Posterior vena cava (tissue), 2 donors: ENCODE results near the gene YWHAG. TPM values are rescaled to one million over a fixed set of nuclear protein-coding genes. Genes with fewer than 3 reads are reported as not detected.
"Not testable (repeated sequence)": the region's sequence is repeated elsewhere in the genome, so short reads cannot be mapped to it uniquely, and the experiment has no call there.

Experiments
- DNase-seq: peaks from one replicate; pipeline ENCODE4 v3.0.0-alpha.2; 2020; ENCODE audit warnings: low spot score
- intact Hi-C, 2 donors: fragments of 100-400 bp; cut with DNase I; formaldehyde crosslinking; loops; one replicate each; pipeline versions ENCODE4 v1.14.1 to v1.14.2; 2022 to 2023
- total RNA-seq, 2 donors: library from RNA; stranded (reverse); fragmentation: NEBNext Ultra II Directional; extraction: Animal tissue kit (Norgen Biotek cat#: 25700); gene quantifications; one replicate each; pipeline ENCODE4 v1.2.1, GENCODE V29; 2021
- donor health status: DM: yes; HTN: yes; CAD: no.
- donor health status: DM: yes; HTN: yes; CAD: no.

Gene YWHAG
- total RNA-seq, 2 donors from 2014 or later, result 114 to 134 TPM

DNA sequence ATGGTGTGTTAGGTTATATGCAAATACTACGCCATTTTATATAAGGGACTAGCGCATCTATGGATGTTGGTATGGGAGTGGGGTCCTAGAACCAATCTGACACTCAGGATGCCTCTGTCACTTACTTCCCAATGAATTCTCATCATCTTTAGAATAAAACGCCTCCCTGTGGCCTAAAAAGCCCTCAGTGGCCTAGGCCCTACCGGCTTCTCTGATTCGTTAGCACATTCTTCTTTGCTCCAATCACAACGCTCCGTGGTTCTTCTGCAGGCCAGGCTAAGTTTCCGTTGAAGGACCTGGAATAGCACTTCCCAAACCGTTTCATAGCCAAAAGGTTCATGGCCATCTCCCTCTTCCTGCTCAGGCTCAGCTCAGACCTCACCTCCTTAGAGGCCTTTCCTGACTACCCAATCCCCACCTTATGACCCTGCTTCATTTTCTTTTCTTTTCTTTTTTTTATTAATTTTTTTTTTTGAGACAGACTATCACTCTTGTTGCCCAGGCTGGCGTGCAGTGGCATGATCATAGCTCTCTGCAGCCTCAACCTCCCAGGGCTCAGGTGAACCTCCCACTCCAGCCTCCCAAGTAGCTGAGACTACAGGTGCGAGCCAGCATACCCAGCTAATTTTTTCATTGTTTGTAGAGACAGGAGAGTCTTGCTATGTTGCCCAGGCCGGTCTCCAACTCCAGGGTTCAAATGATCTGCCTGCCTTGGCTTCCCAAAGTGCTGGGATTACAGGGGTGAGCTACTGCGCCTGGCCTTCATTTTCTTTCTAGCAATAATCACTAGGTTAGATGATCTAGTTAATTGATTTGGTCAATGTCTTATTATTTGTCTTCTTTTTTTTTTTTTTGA lies 24.5 kb upstream of the YWHAG start:
- DNase-seq, result no peak
- intact Hi-C loops, result no loop called here

DNA sequence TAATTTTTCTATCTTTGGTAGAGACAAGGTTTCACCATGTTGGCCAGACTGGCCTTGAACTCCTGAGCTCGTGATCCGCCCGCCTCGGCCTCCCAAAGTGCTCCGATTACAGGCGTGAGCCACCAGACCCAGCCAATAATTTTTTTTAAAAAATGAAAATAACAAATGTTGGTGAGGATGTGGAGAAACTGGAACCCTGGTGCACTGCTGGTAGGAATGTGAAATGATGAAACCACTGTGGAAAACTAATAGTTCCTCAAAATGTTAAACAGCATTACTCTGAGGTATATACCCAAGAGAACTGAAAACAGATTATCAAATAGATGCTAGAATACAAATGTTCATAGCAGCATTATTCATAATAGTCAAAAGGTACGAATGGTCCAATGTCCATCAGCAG lies 23.0 kb upstream of the YWHAG start:
- DNase-seq, result no peak
- intact Hi-C loops, result no loop called here

DNA sequence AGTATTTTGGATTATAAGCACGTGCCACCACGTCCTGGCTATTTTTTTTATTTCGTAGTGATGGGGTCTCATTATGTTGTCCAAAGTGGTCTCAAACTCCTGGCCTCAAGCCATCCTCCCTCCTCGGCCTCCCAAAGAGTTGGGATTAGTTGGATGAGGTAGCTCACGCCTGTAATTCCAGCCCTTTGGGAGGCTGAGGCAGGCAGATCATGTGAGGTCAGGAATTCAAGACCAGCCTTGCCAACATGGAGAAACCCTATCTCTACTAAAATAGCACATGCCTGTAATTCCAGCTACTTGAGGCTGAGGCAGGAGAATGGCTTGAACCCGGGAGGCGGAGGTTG lies 21.8 kb upstream of the YWHAG start:
- DNase-seq, result no peak
- intact Hi-C loops, result no loop called here

DNA sequence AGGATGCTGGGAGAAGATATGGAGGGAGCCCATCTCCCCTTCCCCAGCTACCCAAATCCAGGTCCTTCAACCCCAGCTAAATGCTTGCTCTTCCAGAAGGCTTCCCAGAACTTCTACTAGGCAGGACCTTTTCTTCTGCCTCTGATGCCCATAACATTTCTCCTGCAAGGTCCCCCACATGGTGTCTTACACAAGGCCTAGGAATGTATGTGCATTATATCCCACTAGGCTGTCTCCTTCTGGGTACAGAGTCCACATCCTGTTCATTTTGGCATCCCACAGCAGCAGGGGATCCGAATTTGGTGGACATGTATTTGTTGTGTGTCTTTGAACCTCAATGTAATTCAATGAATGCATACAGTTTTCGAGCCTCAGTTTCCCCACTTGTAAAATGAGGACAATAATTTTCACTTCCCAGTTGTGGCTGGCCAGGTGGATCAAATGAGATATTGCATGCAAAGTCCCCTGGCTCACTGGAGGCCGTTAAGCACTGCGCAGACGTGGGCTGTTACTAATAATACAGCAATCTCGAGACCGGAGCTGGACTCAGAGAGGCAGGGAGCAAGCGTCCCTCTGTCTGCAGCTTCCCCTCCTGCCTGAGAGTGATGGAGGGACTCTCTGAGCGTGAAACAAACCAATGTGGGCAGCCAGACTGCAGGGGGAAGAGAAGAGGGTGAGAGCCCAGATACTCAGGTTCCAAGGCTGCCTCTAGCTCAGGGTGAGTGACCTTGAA lies 18.6 kb upstream of the YWHAG start:
- DNase-seq, result no peak
- intact Hi-C loops, result no loop called here

DNA sequence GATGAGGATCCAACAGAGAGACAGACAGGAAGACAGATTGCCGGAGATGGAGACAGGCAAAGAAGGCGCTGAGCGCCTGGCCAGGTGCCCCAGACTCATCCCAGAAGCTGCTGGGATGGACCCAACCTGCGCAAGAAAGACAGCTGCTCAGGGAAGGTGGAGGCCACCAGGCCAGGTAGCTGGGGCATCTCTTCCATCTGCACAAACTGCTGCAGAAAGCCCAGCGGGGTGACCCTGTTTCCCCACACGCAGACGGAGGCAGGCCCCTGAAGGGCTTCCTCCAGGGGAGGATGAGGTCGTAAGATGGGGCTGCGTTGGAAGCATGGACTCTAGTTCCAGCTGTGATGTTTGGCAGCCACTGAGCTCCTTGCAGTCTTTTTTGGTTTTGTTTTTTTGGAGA lies 16.5 kb upstream of the YWHAG start:
- intact Hi-C loops, result no loop called here
- DNase-seq, result no peak

DNA sequence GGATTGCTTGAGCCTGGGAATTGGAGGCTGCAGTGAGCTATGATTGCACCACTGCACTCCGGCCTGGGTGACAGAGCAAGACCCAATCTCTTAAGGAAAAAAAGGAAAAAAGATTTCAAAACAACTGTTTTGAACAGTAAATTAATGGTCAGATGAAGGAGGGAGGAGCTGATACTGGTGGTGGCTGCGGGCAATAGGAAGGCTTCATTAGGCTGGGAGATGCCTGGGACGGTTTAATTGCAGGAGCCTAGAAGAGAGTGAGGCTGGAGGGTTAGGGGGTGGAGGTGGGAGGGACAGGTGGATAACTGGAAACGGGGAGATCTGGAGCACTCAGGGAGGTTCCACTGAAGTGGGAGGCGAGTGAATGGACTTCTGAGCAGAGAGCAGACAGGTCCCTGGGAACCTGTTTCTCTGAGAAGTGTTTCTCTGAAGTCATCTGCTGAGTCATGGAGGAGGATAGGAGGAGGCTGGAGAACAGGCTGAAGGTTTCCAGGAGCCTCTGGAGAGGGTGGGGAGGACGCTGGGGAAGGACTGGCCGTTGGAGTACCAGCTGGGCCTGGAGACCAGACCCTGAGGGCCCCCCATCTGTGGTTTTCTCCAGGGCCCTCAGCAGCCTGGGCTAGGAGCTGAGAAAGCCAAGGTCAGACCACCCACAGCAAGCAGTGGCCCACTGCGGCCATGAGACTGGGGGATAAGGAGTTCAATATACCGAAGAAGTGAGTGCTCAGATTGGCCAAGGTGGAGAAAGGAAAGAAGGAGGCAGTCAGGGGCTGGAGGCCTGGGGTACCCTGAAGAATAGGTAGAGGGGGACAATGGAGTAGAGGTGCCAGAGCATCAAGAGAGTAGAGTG lies 14.4 kb upstream of the YWHAG start:
- intact Hi-C loops, result no loop called here
- DNase-seq, result no peak

DNA sequence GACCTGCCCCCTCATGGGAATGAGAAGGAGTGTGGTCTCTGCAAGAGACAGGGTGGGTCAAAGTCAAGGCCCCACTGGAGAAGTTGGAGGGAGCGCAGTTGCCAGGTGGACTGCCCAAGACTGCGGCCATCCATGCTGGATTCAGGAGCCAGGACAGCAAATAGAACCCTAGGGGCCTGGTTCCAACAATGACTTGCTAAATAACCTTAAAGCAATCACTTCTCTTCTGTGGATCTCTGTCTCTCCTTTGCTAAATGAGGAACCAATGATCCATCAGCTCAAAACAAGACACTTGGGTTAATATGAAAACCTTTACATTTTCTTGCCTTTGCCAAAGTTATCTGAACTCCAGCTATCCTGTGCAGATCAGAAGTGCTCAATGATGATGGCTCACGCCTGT lies 12.6 kb upstream of the YWHAG start:
- intact Hi-C loops, result no loop called here
- DNase-seq, result no peak

DNA sequence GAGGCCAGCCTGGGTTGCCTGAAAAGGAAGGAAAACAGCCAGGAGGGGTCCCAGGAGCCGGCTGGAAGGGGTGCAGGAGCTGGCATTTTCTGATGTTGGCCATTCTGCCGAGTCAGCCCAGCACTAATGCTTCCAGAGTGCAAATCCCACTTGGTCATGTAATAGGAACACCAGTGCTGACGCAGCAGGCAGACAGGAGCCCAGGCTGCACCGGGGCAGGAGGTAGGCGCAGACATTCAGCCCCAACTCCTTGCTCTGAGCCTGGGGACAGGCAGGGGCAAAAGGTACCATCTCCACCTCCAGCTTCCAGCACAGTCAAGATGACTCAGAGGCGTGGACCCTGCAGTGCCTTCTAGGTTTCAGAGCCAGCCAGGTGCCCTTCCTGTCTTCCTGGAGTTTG lies 10.2 kb upstream of the YWHAG start:
- peak; percentile 70 for DNase-seq
- intact Hi-C loops, result no loop called here

DNA sequence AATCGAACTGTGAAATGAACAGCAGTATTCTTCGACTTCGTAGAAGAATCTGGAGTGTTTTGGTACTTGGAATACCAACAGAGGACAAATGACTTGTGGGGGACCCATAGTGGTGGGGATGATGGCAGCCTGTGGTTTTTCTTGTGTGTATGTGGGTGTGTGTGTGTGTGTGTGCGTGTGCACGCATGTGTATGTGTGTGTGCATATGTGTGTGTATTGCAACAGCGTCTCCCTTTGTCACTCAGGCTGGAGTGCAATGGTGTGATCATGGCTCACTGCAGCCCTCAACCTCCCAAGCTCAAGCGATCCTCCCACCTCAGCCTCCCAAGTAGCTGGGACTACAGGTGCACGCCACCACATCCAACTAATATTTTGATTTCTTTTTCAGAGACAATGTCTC lies 9.4 kb upstream of the YWHAG start:
- no peak for DNase-seq

DNA sequence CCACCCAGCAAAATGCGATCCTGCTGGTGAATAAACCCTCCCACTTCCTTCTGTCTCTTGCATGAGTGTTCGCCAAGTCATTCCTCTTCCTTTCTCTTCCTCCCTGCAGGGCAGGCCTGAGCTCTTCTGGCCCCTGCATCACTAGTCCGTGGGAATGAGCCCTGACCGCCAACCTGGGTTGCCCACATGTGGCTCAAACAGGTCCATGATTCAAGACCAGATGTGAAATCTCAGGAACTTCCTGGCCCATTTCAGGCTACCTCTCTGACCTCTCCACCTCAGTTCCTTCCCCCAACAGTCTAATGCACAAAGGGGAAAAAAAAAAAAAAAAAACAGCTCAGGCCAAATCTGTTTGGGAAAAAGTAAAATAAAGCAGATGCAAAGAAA lies 5.4 kb upstream of the YWHAG start:
- DNase-seq, result peak; percentile 82

More for the DNA sequence above, 9.4 kb upstream of the YWHAG start:
- intact Hi-C loops, result no loop called here

DNA sequence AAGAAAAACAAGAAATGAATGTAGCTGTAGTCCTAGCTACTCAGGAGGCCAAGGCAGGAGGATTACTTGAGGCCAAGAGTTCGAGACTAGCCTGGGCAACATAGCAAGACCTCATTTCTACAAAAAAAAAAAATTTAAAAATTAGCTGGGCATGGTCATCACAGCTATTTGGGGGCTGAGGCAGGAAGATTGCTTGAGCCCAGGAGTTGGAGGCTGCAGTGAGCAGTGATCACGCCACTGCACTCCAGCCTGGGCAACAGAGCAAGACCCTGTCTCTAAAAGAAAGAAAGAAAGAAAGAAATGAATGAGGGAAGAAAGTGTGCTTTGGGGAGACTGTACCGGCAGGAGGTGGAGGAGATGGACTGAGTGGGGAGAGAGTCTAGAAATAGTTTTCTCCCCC lies 5.0 kb upstream of the YWHAG start:
- intact Hi-C loops, result not testable (repeated sequence)
- DNase-seq, result peak; percentile 2

More for the DNA sequence above, 5.4 kb upstream of the YWHAG start:
- intact Hi-C loops, result no loop called here

DNA sequence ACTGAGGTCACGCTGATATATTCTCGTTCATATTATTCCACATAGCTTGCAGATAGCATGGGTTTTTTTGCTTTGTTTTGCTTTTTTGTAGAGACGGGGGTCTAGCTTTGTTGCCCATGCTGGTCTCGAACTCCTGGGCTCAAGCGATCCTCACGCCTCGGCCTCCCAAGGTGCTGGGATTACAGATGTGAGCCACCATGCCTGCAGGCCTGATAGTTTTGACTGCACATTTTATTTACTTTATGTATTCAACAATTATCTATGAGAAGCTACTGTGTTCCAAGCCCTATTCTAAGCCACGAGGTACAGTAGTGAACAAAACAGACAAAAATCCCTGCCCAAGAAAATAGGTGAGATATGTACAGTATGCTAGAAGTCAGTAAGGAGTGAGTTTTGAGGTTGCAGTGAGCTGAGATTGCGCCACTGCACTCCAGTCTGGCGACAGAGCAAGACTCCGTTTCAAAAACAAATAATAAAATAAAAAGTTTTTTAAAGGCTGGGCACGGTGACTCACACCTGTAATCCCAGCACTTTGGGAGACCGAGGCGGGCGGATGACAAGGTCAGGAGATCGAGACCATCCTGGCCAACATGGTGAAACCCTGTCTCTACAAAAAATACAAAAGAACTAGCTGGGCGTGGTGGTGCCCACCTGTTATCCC lies 1.3 kb upstream of the YWHAG start:
- DNase-seq, result peak; percentile 47
- intact Hi-C loops, result loop anchor here in 1 of 2 donors (5.0 kb wide), 1 partner anchor 38 kb away; no protein-coding TSS in a partner anchor

DNA sequence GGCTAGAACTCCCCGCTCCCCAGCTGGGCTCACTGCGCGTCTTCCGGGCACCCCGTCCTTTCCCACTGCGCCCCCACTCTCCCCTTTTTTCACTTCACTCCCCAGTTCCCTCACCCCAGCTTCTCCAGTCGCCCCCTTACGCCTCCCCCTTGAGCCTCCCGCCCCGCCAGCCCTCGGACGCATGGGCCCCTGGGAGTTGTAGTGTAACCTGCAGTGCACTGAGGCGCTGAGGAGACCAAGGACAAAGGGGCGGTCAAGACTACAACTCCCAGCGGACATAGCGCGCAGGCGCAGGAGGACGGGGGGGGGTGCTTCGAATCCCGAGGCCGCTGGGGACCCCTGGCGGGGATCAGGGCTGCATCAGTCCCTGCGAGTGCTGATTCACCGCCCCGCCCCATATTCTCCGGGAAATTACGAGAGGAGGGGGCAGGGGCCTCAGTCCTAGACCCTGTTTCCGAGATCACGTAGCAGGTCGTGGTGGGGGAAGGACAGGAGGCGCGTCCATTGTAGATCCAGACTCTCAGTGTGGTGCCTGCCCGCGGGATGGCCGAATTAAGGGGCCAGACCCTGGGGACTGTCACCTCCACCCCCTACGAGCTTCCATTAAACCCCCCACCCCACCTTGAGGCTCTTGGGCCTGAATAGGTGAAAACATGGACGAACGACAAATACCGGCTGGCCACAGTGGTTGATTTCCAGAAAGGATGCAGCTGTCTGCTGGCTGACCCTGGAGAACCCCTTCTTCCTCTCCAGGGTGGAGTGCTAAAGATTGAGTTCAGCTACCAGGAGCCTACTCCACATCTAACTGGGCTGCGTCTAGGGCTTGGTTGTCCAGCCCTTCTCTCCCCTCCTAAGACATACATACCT lies 553 bp upstream of the YWHAG start:
- DNase-seq, result peak; percentile 100
- intact Hi-C loops, result loop anchor here in 1 of 2 donors (5.0 kb wide), 1 partner anchor 37 kb away; no protein-coding TSS in a partner anchor

DNA sequence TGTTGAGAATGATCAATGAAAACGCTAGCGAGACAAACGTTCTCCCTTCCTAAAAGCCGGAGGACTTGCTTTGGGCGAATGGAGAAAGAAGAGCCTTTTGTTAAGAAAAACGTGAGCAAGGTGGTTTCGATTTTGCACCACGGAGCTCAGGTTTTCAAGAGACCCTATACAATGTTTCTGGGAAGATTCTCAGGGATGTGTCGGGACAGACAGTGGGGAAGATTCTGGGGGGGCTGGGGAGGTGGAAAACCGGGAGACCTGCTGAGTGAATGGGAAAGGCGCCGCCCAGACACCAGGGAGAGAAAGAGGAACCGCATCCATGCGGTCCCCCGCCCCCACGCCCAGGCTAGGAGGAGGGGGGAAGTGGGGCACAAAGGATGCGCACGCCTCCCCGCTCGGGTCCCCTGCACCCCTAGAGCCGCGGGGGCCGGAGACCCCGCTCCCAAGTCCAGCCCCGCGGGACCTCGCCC lies 745 bp downstream of the YWHAG start:
- intact Hi-C loops, result loop anchor here in 1 of 2 donors (5.0 kb wide), 1 partner anchor 36 kb away; no protein-coding TSS in a partner anchor

DNA sequence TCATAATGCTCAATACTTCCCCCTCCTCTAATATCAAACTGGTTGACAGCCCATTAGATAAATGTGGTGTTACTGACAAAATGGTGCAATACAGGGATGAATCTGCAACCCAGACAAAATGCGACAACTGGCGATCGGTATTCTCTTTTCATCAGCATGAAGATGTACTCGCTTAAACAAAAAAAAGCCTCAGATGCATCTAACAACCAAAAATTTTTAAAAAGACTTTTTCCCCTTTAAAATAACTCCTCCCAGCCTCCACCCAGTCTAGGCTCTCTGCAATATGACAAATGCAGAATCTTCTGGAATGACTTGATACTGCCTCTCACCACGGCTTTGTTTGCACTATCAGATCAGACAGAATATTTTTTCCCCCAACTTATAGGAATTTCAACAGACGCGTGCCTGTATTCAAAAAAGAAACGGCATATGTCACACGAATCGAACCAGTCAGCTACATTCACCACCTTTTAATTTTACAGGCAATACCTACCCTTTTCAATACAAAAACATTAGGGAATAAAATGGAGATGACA lies 1.2 kb downstream of the YWHAG start:
- no peak for DNase-seq
- intact Hi-C loops, result loop anchor here in 1 of 2 donors (5.0 kb wide), 1 partner anchor 35 kb away; no protein-coding TSS in a partner anchor

More for the DNA sequence above, 745 bp downstream of the YWHAG start:
- peak; percentile 92 for DNase-seq

DNA sequence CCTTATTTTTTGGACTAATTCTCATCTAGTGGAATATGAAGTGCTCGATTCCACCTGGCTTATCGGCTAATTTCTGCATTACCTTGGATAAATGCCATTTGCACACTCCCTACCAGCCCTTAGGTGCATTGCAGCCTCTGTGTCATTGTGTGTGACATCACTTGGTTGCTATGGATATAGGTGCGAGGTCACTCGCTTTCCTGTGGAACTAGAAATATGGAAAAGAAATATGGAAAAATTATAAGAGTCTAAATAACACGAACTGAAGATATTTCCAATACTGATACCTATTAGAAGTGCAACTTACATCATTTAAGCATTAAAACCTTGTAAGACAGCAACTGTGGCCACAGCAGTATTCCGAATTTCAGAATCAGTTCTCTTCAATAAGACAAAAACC lies 2.0 kb downstream of the YWHAG start:
- peak; percentile 29 for DNase-seq
- intact Hi-C loops, result loop anchor here in 1 of 2 donors (5.0 kb wide), 1 partner anchor 35 kb away; no protein-coding TSS in a partner anchor

DNA sequence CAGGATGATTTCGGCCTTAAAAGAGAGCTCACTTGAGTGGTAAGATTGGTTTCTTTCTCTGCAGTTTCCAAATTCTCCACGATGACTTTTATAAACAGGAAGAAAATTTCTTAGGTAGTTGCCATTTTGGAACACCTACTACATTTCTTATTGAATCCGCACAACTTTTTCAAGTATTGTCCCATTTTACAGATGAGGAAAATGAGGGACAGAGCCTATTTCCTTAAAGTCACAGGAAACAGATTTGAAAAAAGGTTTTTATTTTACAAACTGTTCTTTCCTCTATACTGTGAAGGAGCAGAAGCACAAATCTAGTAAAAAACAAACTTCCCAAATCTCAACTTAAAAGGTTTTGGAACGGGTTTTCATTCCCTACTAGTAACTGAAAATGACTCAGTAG lies 2.7 kb downstream of the YWHAG start:
- intact Hi-C loops, result loop anchor here in 1 of 2 donors (5.0 kb wide), 1 partner anchor 34 kb away; no protein-coding TSS in a partner anchor
- DNase-seq, result no peak
